Measurements from ENCODE around the gene PRELID2.
A peak's percentile ranks its signal among the peaks of the same experiment; 100 is the strongest.
"Not testable (repeated sequence)": the region's sequence is repeated elsewhere in the genome, so short reads cannot be mapped to it uniquely, and the experiment has no call there.

Gene PRELID2

GRCh38 chr5:145834917-145835847 is at the start of gene PRELID2:
Gene PRELID2 (minus strand): TSS chr5:145835342. CDS start chr5:145835251, 91 bp downstream.
- TF ChIP-seq POLR2AphosphoS5 (IDR thresholded peaks at IDR 0.05; ENCODE audit: borderline replicate concordance, low read depth, low read length) (peak; percentile 42), EZH2 (IDR thresholded peaks at IDR 0.05) (no peak)
- Histone ChIP-seq H3K4me3 (peak within 1 kb of the TSS; percentile 28; the same call in 1 of the 2 replicates), H3K9ac (ENCODE audit: insufficient read length) (no peak within 1 kb of the TSS), H3K36me3 (ENCODE audit: insufficient read depth, low read length) (no peaks in the 10 kb centered on the region), H3K9me3 (ENCODE audit: low read depth, low read length) (no peaks in the 10 kb centered on the region), H3K27ac (no peak within 1 kb of the TSS)
- no peak for DNase-seq (ENCODE audit: low read depth, low spot score)

GRCh38 chr5:145874765-145875164 is 39.6 kb upstream of the PRELID2 start:
- H3K36me3 ChIP-seq (ENCODE audit: insufficient read depth, low read length), result no peaks in the 10 kb centered on the region
- TF ChIP-seq POLR2AphosphoS5 (IDR thresholded peaks at IDR 0.05; ENCODE audit: borderline replicate concordance, low read depth, low read length), result no peak
- no peak for TF ChIP-seq EZH2 (IDR thresholded peaks at IDR 0.05)
- no peak for TF ChIP-seq FOXP2 (optimal IDR thresholded peaks at IDR 0.05; ENCODE audit: control extremely low read depth, extremely low read length, insufficient read depth)
- H3K27ac ChIP-seq, result no peak overlapping the region
- no peaks in the 10 kb centered on the region for H3K9me3 ChIP-seq (ENCODE audit: low read depth, low read length)
- no peak overlapping the region for H3K9ac ChIP-seq (ENCODE audit: insufficient read length)
- H3K4me3 ChIP-seq, result no peak overlapping the region
- no peak for DNase-seq (ENCODE audit: low read depth, low spot score)

- no peaks in the 10 kb centered on the region for H3K9me3 ChIP-seq (ENCODE audit: low read depth, low read length)
- H3K36me3 ChIP-seq (ENCODE audit: insufficient read depth, low read length), result no peaks in the 10 kb centered on the region
- H3K4me3 ChIP-seq, result no peak within 1 kb of the TSS
- DNase-seq (ENCODE audit: low read depth, low spot score), result no peak
- no peak within 1 kb of the TSS for H3K27ac ChIP-seq
- no peak for TF ChIP-seq POLR2AphosphoS5 (IDR thresholded peaks at IDR 0.05; ENCODE audit: borderline replicate concordance, low read depth, low read length)
- TF ChIP-seq FOXP2 (optimal IDR thresholded peaks at IDR 0.05; ENCODE audit: control extremely low read depth, extremely low read length, insufficient read depth), result no peak
- TF ChIP-seq EZH2 (IDR thresholded peaks at IDR 0.05), result no peak
- H3K9ac ChIP-seq (ENCODE audit: insufficient read length), result no peak within 1 kb of the TSS
Observed at GRCh38 chr5:145872914-145873313, 37.8 kb upstream of the PRELID2 start, which contains the start of gene GRXCR2. Gene GRXCR2 (minus strand): TSS chr5:145873014. CDS start chr5:145872968, 46 bp downstream.

- Histone ChIP-seq H3K36me3 (ENCODE audit: insufficient read depth, low read length) (no peaks in the 10 kb centered on the region), H3K9me3 (ENCODE audit: low read depth, low read length) (no peaks in the 10 kb centered on the region), H3K4me3 (no peak overlapping the region), H3K9ac (ENCODE audit: insufficient read length) (no peak overlapping the region), H3K27ac (no peak overlapping the region)
- TF ChIP-seq FOXP2 (optimal IDR thresholded peaks at IDR 0.05; ENCODE audit: control extremely low read depth, extremely low read length, insufficient read depth) (no peak), EZH2 (IDR thresholded peaks at IDR 0.05) (no peak), POLR2AphosphoS5 (IDR thresholded peaks at IDR 0.05; ENCODE audit: borderline replicate concordance, low read depth, low read length) (no peak)
- no peak for DNase-seq (ENCODE audit: low read depth, low spot score)
Observed at GRCh38 chr5:145872486-145872885, 37.3 kb upstream of the PRELID2 start.

GRCh38 chr5:145869753-145870152 is 34.6 kb upstream of the PRELID2 start:
- no peak for TF ChIP-seq POLR2AphosphoS5 (IDR thresholded peaks at IDR 0.05; ENCODE audit: borderline replicate concordance, low read depth, low read length)
- no peak for TF ChIP-seq FOXP2 (optimal IDR thresholded peaks at IDR 0.05; ENCODE audit: control extremely low read depth, extremely low read length, insufficient read depth)
- TF ChIP-seq EZH2 (IDR thresholded peaks at IDR 0.05), result no peak
- Histone ChIP-seq H3K27ac (no peak overlapping the region), H3K9me3 (ENCODE audit: low read depth, low read length) (no peaks in the 10 kb centered on the region), H3K4me3 (no peak overlapping the region), H3K9ac (ENCODE audit: insufficient read length) (no peak overlapping the region), H3K36me3 (ENCODE audit: insufficient read depth, low read length) (no peaks in the 10 kb centered on the region)
- no peak for DNase-seq (ENCODE audit: low read depth, low spot score)

- H3K27ac ChIP-seq, result no peak overlapping the region
- no peak overlapping the region; the same call in 1 of the 2 replicates for H3K4me3 ChIP-seq
- H3K9me3 ChIP-seq (ENCODE audit: low read depth, low read length), result no peaks in the 10 kb centered on the region
- H3K36me3 ChIP-seq (ENCODE audit: insufficient read depth, low read length), result no peaks in the 10 kb centered on the region
- no peak for TF ChIP-seq EZH2 (IDR thresholded peaks at IDR 0.05)
- no peak for TF ChIP-seq FOXP2 (optimal IDR thresholded peaks at IDR 0.05; ENCODE audit: control extremely low read depth, extremely low read length, insufficient read depth)
- TF ChIP-seq POLR2AphosphoS5 (IDR thresholded peaks at IDR 0.05; ENCODE audit: borderline replicate concordance, low read depth, low read length), result no peak
- H3K9ac ChIP-seq (ENCODE audit: insufficient read length), result no peak overlapping the region
- peak; percentile 40 for DNase-seq (ENCODE audit: low read depth, low spot score)
Observed at GRCh38 chr5:145867806-145868205, 32.7 kb upstream of the PRELID2 start.

GRCh38 chr5:145864432-145864831 is 29.3 kb upstream of the PRELID2 start:
- DNase-seq (ENCODE audit: low read depth, low spot score); H3K27ac ChIP-seq; H3K36me3 ChIP-seq (ENCODE audit: insufficient read depth, low read length); H3K9ac ChIP-seq (ENCODE audit: insufficient read length); H3K9me3 ChIP-seq (ENCODE audit: low read depth, low read length); H3K4me3 ChIP-seq: not testable (repeated sequence)

- H3K36me3 ChIP-seq (ENCODE audit: insufficient read depth, low read length), result no peaks in the 10 kb centered on the region
- no peak overlapping the region for H3K27ac ChIP-seq
- H3K9ac ChIP-seq (ENCODE audit: insufficient read length), result no peak overlapping the region
- no peak for DNase-seq (ENCODE audit: low read depth, low spot score)
- TF ChIP-seq POLR2AphosphoS5 (IDR thresholded peaks at IDR 0.05; ENCODE audit: borderline replicate concordance, low read depth, low read length) (no peak), EZH2 (IDR thresholded peaks at IDR 0.05) (no peak), FOXP2 (optimal IDR thresholded peaks at IDR 0.05; ENCODE audit: control extremely low read depth, extremely low read length, insufficient read depth) (no peak)
- no peaks in the 10 kb centered on the region for H3K9me3 ChIP-seq (ENCODE audit: low read depth, low read length)
- H3K4me3 ChIP-seq, result no peak overlapping the region
Observed at GRCh38 chr5:145863003-145863402, 27.9 kb upstream of the PRELID2 start.

Measured in SK-N-MC (cell line).